Measurements from ENCODE around the gene THEM4. TPM values are rescaled to one million over a fixed set of nuclear protein-coding genes. Genes with fewer than 3 reads are reported as not detected.
"Not testable (repeated sequence)": the region's sequence is repeated elsewhere in the genome, so short reads cannot be mapped to it uniquely, and the experiment has no call there.

THEM4 gene
- total and polyA plus RNA-seq, 3 experiments from 2014 or later = 31.4 to 77.0 (median 31.7) TPM

- H3K4me3 Mint-ChIP-seq = no peak overlapping the region
- H3K9me3 Mint-ChIP-seq = no peaks in the 10 kb centered on the region
- ChIA-PET POLR2A (no interaction called here), CTCF (no interaction called here)
- Histone ChIP-seq H3K4me3 (ENCODE audit: low read length) (no peak overlapping the region), H3K4me1 (ENCODE audit: insufficient read depth, low read length) (no peaks in the 10 kb centered on the region), H3K27me3 (ENCODE audit: insufficient read depth, low read length, poor library complexity, severe bottlenecking) (no peaks in the 10 kb centered on the region), H3K36me3 (ENCODE audit: insufficient read depth, low read length) (no peaks in the 10 kb centered on the region), H3K27ac (ENCODE audit: low read depth, low read length) (no peak overlapping the region), H3K9me3 (ENCODE audit: low read length) (no peaks in the 10 kb centered on the region)
- H3K36me3 Mint-ChIP-seq = no peaks in the 10 kb centered on the region
- H3K4me1 Mint-ChIP-seq = no peaks in the 10 kb centered on the region
- DNase-seq = no peak
- H3K27ac Mint-ChIP-seq = peak overlapping the region in 3 of 8 donors; percentile 42 to 63 (median 55)
- peaks cover 3 to 4% of the 10 kb centered on the region in 2 donors for H3K27me3 Mint-ChIP-seq
Measured at GRCh38 chr1:151859891-151860293, 49.4 kb downstream of the THEM4 start.

DNA sequence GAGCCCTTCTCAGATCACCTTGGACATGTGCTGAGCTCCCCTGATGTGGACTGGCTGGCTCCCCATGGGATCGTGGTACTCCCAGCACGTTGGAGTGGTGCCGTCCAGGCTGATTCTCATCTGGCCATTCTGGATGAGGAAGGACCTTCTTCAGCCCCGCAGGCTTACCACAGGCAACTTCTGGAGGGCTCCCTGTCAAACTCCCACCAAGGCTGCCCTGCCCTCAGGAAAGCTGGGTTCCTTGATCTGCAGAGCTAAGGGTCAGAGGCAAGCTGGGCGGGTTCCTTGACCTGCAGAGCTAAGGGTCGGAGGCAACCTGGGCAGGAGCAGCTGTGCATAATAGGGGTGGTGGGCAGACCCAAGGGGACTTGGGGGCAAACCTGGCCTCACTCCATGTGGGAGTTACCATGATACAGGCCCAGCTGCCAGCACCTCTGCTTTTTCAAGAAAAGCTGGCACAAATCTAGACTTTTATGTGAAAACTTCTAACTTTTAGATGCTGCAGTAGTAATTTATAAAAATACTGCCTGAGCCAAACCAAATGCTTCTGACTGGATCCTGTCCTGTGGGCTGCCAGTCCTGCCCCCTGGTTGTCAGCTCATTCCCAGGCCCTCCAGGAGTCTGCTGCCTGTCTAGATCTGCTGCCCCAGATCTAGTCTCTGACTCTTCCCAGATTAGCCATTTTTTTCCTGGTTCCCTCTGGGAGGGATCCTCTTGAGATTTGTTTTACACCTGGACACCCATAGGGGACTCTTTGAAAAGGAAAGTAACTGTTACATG is 50.2 kb downstream of the THEM4 start:
- no peaks in the 10 kb centered on the region for H3K9me3 ChIP-seq (ENCODE audit: low read length)
- no peaks in the 10 kb centered on the region for H3K4me1 Mint-ChIP-seq
- H3K4me1 ChIP-seq (ENCODE audit: insufficient read depth, low read length) = no peaks in the 10 kb centered on the region
- peaks cover 2 to 3% of the 10 kb centered on the region in 2 donors for H3K27me3 Mint-ChIP-seq
- ChIA-PET POLR2A (no interaction called here), CTCF (no interaction called here)
- no peak for DNase-seq
- H3K4me3 ChIP-seq (ENCODE audit: low read length) = no peak overlapping the region
- H3K36me3 Mint-ChIP-seq = no peaks in the 10 kb centered on the region
- H3K9me3 Mint-ChIP-seq = no peaks in the 10 kb centered on the region
- no peaks in the 10 kb centered on the region for H3K27me3 ChIP-seq (ENCODE audit: insufficient read depth, low read length, poor library complexity, severe bottlenecking)
- H3K27ac Mint-ChIP-seq = no peak overlapping the region
- H3K4me3 Mint-ChIP-seq = no peak overlapping the region
- no peaks in the 10 kb centered on the region for H3K36me3 ChIP-seq (ENCODE audit: insufficient read depth, low read length)
- no peak overlapping the region for H3K27ac ChIP-seq (ENCODE audit: low read depth, low read length)

DNA sequence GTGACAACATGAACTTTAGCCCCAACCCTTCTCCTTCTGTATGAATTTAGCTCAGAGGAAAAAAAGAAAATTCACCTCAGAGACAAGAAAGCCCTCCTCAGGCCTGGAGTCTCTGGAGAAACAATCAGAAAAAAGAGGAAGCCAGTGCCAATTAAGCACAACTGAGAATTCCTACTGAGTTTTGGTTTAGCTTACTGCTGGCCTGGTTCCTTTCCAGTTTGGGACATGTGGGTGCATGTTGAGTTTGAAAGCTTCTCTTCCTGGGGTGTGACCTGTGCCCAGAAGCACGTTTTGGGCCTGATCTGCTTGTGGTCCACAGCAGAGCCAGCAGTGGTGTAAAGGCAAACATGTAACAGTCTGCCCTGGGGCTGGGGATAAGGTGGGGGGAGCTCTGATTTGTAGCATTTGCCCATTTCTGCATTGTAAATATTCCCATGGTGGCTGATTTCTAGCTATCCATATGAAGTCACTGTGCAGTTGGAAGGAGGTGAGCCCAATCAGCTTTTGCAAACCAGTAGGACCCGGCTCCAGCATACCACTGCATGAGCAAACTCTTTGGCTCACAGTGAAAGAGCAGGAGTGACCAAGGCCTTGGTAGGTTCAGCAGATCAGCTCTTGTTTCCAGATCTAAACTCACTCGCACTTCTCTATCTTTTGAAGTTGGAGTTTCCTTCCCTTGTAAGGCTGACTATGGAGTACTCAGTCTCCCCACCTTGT is 51.1 kb downstream of the THEM4 start:
- ChIA-PET POLR2A (no interaction called here), CTCF (interaction anchor here (0.8 kb wide), 1 partner anchor 22 kb away, joined by 4 read pairs; no protein-coding TSS in a partner anchor)
- H3K27ac Mint-ChIP-seq = peak overlapping the region in 4 of 8 donors; percentile 14 to 68 (median 64)
- H3K4me3 Mint-ChIP-seq = no peak overlapping the region
- peaks cover 2 to 3% of the 10 kb centered on the region in 2 donors for H3K27me3 Mint-ChIP-seq
- DNase-seq = no peak
- H3K36me3 ChIP-seq (ENCODE audit: insufficient read depth, low read length) = no peaks in the 10 kb centered on the region
- no peaks in the 10 kb centered on the region for H3K4me1 ChIP-seq (ENCODE audit: insufficient read depth, low read length)
- H3K9me3 Mint-ChIP-seq = no peaks in the 10 kb centered on the region
- H3K27me3 ChIP-seq (ENCODE audit: insufficient read depth, low read length, poor library complexity, severe bottlenecking) = no peaks in the 10 kb centered on the region
- no peak overlapping the region for H3K27ac ChIP-seq (ENCODE audit: low read depth, low read length)
- H3K36me3 Mint-ChIP-seq = no peaks in the 10 kb centered on the region
- no peaks in the 10 kb centered on the region for H3K9me3 ChIP-seq (ENCODE audit: low read length)
- H3K4me3 ChIP-seq (ENCODE audit: low read length) = no peak overlapping the region
- no peaks in the 10 kb centered on the region for H3K4me1 Mint-ChIP-seq

GRCh38 chr1:151855933-151856332 is 53.4 kb downstream of the THEM4 start:
- POLR2A ChIA-PET = no interaction called here

GRCh38 chr1:151855516-151855915 is 53.8 kb downstream of the THEM4 start:
- H3K36me3 ChIP-seq (ENCODE audit: insufficient read depth, low read length); H3K27me3 ChIP-seq (ENCODE audit: insufficient read depth, low read length, poor library complexity, severe bottlenecking); H3K4me3 ChIP-seq (ENCODE audit: low read length); H3K27ac ChIP-seq (ENCODE audit: low read depth, low read length); DNase-seq; POLR2A ChIA-PET; H3K27me3 Mint-ChIP-seq; H3K27ac Mint-ChIP-seq; H3K9me3 ChIP-seq (ENCODE audit: low read length); H3K4me1 Mint-ChIP-seq; H3K4me3 Mint-ChIP-seq; H3K4me1 ChIP-seq (ENCODE audit: insufficient read depth, low read length); H3K36me3 Mint-ChIP-seq; H3K9me3 Mint-ChIP-seq: not testable (repeated sequence)
- CTCF ChIA-PET = interaction anchor here (1.1 kb wide), 1 partner anchor 11 kb away, joined by 3 read pairs; no protein-coding TSS in a partner anchor

More at GRCh38 chr1:151855933-151856332, 53.4 kb downstream of the THEM4 start:
- no peak for DNase-seq
- CTCF ChIA-PET = interaction anchor here (1.1 kb wide), 1 partner anchor 11 kb away, joined by 3 read pairs; no protein-coding TSS in a partner anchor
- H3K27me3 ChIP-seq (ENCODE audit: insufficient read depth, low read length, poor library complexity, severe bottlenecking) = no peaks in the 10 kb centered on the region
- no peaks in the 10 kb centered on the region for H3K36me3 ChIP-seq (ENCODE audit: insufficient read depth, low read length)
- Mint-ChIP-seq H3K36me3 (no peaks in the 10 kb centered on the region), H3K4me3 (no peak overlapping the region), H3K27ac (peak overlapping the region in 2 of 8 donors; percentile 12 to 83), H3K27me3 (no peaks in the 10 kb centered on the region), H3K4me1 (no peaks in the 10 kb centered on the region), H3K9me3 (no peaks in the 10 kb centered on the region)
- no peaks in the 10 kb centered on the region for H3K9me3 ChIP-seq (ENCODE audit: low read length)
- H3K4me3 ChIP-seq (ENCODE audit: low read length) = no peak overlapping the region
- H3K4me1 ChIP-seq (ENCODE audit: insufficient read depth, low read length) = no peaks in the 10 kb centered on the region
- H3K27ac ChIP-seq (ENCODE audit: low read depth, low read length) = no peak overlapping the region

- no peak for DNase-seq
- H3K36me3 Mint-ChIP-seq = no peaks in the 10 kb centered on the region
- Histone ChIP-seq H3K27me3 (ENCODE audit: insufficient read depth, low read length, poor library complexity, severe bottlenecking) (no peaks in the 10 kb centered on the region), H3K9me3 (ENCODE audit: low read length) (no peaks in the 10 kb centered on the region), H3K4me1 (ENCODE audit: insufficient read depth, low read length) (no peaks in the 10 kb centered on the region), H3K36me3 (ENCODE audit: insufficient read depth, low read length) (no peaks in the 10 kb centered on the region), H3K27ac (ENCODE audit: low read depth, low read length) (no peak overlapping the region), H3K4me3 (ENCODE audit: low read length) (no peak overlapping the region)
- CTCF ChIA-PET = no interaction called here
- no peaks in the 10 kb centered on the region for H3K27me3 Mint-ChIP-seq
- POLR2A ChIA-PET = no interaction called here
- H3K4me1 Mint-ChIP-seq = peaks cover under 1 to 1% (median 1%) of the 10 kb centered on the region in 3 donors
- H3K4me3 Mint-ChIP-seq = no peak overlapping the region
- peak overlapping the region in 1 of 8 donors; percentile 29 for H3K27ac Mint-ChIP-seq
- H3K9me3 Mint-ChIP-seq = no peaks in the 10 kb centered on the region
Measured at GRCh38 chr1:151854658-151855057, 54.7 kb downstream of the THEM4 start.

GRCh38 chr1:151853411-151853943 is 55.8 kb downstream of the THEM4 start, which contains the start of gene THEM5:
Gene THEM5, minus strand, starts transcription at chr1:151853712. Its CDS starts 147 bp downstream, at chr1:151853565.
- H3K4me1 ChIP-seq (ENCODE audit: insufficient read depth, low read length) = no peaks in the 10 kb centered on the region
- CTCF ChIA-PET = interaction anchor here (1.1 kb wide), 1 partner anchor 260 kb away, joined by 3 read pairs; no protein-coding TSS in a partner anchor
- H3K4me3 ChIP-seq (ENCODE audit: low read length) = no peak within 1 kb of the TSS
- H3K9me3 Mint-ChIP-seq = no peaks in the 10 kb centered on the region
- no peaks in the 10 kb centered on the region for H3K27me3 Mint-ChIP-seq
- H3K9me3 ChIP-seq (ENCODE audit: low read length) = no peaks in the 10 kb centered on the region
- no peaks in the 10 kb centered on the region for H3K27me3 ChIP-seq (ENCODE audit: insufficient read depth, low read length, poor library complexity, severe bottlenecking)
- POLR2A ChIA-PET = no interaction called here
- H3K27ac Mint-ChIP-seq = peak within 1 kb of the TSS in 4 of 8 donors; percentile 2 to 54 (median 21)
- H3K4me3 Mint-ChIP-seq = no peak within 1 kb of the TSS
- no peaks in the 10 kb centered on the region for H3K36me3 ChIP-seq (ENCODE audit: insufficient read depth, low read length)
- peaks cover 9 to 12% (median 10%) of the 10 kb centered on the region in 3 donors for H3K4me1 Mint-ChIP-seq
- H3K36me3 Mint-ChIP-seq = no peaks in the 10 kb centered on the region
- no peak for DNase-seq
- H3K27ac ChIP-seq (ENCODE audit: low read depth, low read length) = no peak within 1 kb of the TSS

DNA sequence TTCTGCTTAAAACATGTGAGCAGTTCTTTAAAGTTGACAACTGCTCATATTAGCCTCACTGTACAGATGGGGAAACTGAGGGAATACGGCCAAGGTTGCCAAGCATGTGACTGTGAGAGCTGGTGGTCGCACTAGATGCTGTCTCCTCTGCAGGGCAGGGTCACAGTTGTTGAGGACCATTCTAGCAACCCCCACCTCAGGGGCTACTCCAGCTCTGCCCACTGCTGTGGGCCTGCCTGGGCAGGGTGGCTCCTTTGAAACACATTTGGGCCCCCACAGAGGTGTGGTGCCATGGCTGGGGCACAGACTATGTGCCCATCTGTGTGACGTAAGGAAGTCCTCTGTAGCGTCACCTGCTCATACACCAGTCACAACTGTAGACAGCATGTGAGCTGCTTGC is 56.6 kb downstream of the THEM4 start:
- no peaks in the 10 kb centered on the region for H3K36me3 ChIP-seq (ENCODE audit: insufficient read depth, low read length)
- DNase-seq = no peak
- H3K27me3 ChIP-seq (ENCODE audit: insufficient read depth, low read length, poor library complexity, severe bottlenecking) = no peaks in the 10 kb centered on the region
- no peaks in the 10 kb centered on the region for H3K4me1 ChIP-seq (ENCODE audit: insufficient read depth, low read length)
- H3K27ac ChIP-seq (ENCODE audit: low read depth, low read length) = no peak overlapping the region
- H3K4me1 Mint-ChIP-seq = peaks cover 10 to 16% (median 14%) of the 10 kb centered on the region in 3 donors
- H3K27me3 Mint-ChIP-seq = no peaks in the 10 kb centered on the region
- no peaks in the 10 kb centered on the region for H3K9me3 ChIP-seq (ENCODE audit: low read length)
- H3K9me3 Mint-ChIP-seq = no peaks in the 10 kb centered on the region
- H3K4me3 Mint-ChIP-seq = no peak overlapping the region
- H3K36me3 Mint-ChIP-seq = no peaks in the 10 kb centered on the region
- H3K4me3 ChIP-seq (ENCODE audit: low read length) = no peak overlapping the region
- ChIA-PET CTCF (interaction anchor here (1.1 kb wide), 1 partner anchor 259 kb away, joined by 3 read pairs; no protein-coding TSS in a partner anchor), POLR2A (no interaction called here)
- H3K27ac Mint-ChIP-seq = peak overlapping the region in 3 of 8 donors; percentile 6 to 54 (median 36)
